SJSA1 (cell line): ENCODE data around the gene LAMC1. TPM values are rescaled to one million over a fixed set of nuclear protein-coding genes. Genes with fewer than 3 reads are reported as not detected.

ENCODE experiments used
- DNase-seq, 2 experiments: peaks; one replicate each; pipeline ENCODE4 v3.0.0-alpha.2; 2015 to 2020; ENCODE audit warnings: low spot score in 2 of 2, low read depth in 1 of 2
- H3K27ac ChIP-seq: fragments of 250-450 bp; sonication (Bioruptor Pico); 2 replicates; pipeline ENCODE4 v1.5.1; 2020; ENCODE audit warnings: mild to moderate bottlenecking, moderate library complexity
- H3K27me3 ChIP-seq: fragments of 250-450 bp; sonication (Bioruptor Pico); replicated peaks from 2 replicates; pipeline ENCODE4 v1.5.1; 2020; ENCODE audit warnings: mild to moderate bottlenecking, moderate library complexity
- H3K36me3 ChIP-seq: fragments of 250-450 bp; sonication (Bioruptor Pico); 2 replicates; pipeline ENCODE4 v1.5.1; 2020; ENCODE audit warnings: mild to moderate bottlenecking
- H3K4me1 ChIP-seq: fragments of 250-450 bp; sonication (Bioruptor Pico); replicated peaks from 2 replicates; pipeline ENCODE4 v1.6.1; 2021; ENCODE audit warnings: mild to moderate bottlenecking
- H3K4me3 ChIP-seq: fragments of 250-450 bp; sonication (Bioruptor Pico); 2 replicates; pipeline ENCODE4 v1.5.1; 2020; ENCODE audit warnings: mild to moderate bottlenecking
- H3K9me3 ChIP-seq: fragments of 250-450 bp; sonication (Bioruptor Pico); replicated peaks from 2 replicates; pipeline ENCODE4 v1.5.1; 2020; ENCODE audit warnings: mild to moderate bottlenecking
- total RNA-seq: library from RNA; depleted of rRNA; stranded (reverse); fragments of >200 nt; shearing (Covaris generic); gene quantifications from 2 replicates; pipeline ENCODE4 v1.2.3, GENCODE V29; 2014

Gene LAMC1
- total RNA-seq, 1 experiment from 2014 or later, result 220 TPM

GRCh38 chr1:183101841-183102276, 78.6 kb downstream of the LAMC1 start:
- H3K27ac ChIP-seq, result no peak overlapping the region
- peaks cover 30% of the 10 kb centered on the region for H3K4me1 ChIP-seq
- no peaks in the 10 kb centered on the region for H3K9me3 ChIP-seq
- H3K36me3 ChIP-seq, result peaks cover 25% of the 10 kb centered on the region
- no peak for DNase-seq
- H3K27me3 ChIP-seq, result no peaks in the 10 kb centered on the region
- H3K4me3 ChIP-seq, result no peak overlapping the region

- Histone ChIP-seq H3K27ac (no peak overlapping the region), H3K4me1 (peaks cover 22% of the 10 kb centered on the region)
Measured at GRCh38 chr1:183103147-183103546, 79.9 kb downstream of the LAMC1 start.

GRCh38 chr1:183103577-183103976, 80.4 kb downstream of the LAMC1 start:
- peaks cover 35% of the 10 kb centered on the region for H3K36me3 ChIP-seq
- H3K4me3 ChIP-seq, result no peak overlapping the region
- no peak for DNase-seq
- no peak overlapping the region for H3K27ac ChIP-seq
- peaks cover 22% of the 10 kb centered on the region for H3K4me1 ChIP-seq
- no peaks in the 10 kb centered on the region for H3K27me3 ChIP-seq
- no peaks in the 10 kb centered on the region for H3K9me3 ChIP-seq

More at GRCh38 chr1:183103147-183103546, 79.9 kb downstream of the LAMC1 start:
- no peak overlapping the region for H3K4me3 ChIP-seq
- peaks cover 31% of the 10 kb centered on the region for H3K36me3 ChIP-seq
- H3K9me3 ChIP-seq, result no peaks in the 10 kb centered on the region
- H3K27me3 ChIP-seq, result no peaks in the 10 kb centered on the region
- DNase-seq, result no peak

GRCh38 chr1:183105449-183105848, 82.2 kb downstream of the LAMC1 start:
- peaks cover 51% of the 10 kb centered on the region for H3K36me3 ChIP-seq
- no peaks in the 10 kb centered on the region for H3K9me3 ChIP-seq
- 0 out of 2 replicates have a peak overlapping the region, but pooled peaks have one; percentile 10 for H3K27ac ChIP-seq
- H3K4me1 ChIP-seq, result peaks cover 22% of the 10 kb centered on the region
- no peaks in the 10 kb centered on the region for H3K27me3 ChIP-seq
- H3K4me3 ChIP-seq, result no peak overlapping the region
- DNase-seq, result no peak

GRCh38 chr1:183106166-183106565, 82.9 kb downstream of the LAMC1 start:
- peaks cover 54% of the 10 kb centered on the region for H3K36me3 ChIP-seq

GRCh38 chr1:183106746-183107145, 83.5 kb downstream of the LAMC1 start:
- Histone ChIP-seq H3K9me3 (no peaks in the 10 kb centered on the region), H3K4me3 (no peak overlapping the region), H3K36me3 (peaks cover 54% of the 10 kb centered on the region), H3K4me1 (peaks cover 22% of the 10 kb centered on the region), H3K27ac (no peak overlapping the region), H3K27me3 (no peaks in the 10 kb centered on the region)
- peak; percentile 38 to 54 for DNase-seq

More at GRCh38 chr1:183106166-183106565, 82.9 kb downstream of the LAMC1 start:
- DNase-seq, result no peak
- Histone ChIP-seq H3K4me1 (peaks cover 22% of the 10 kb centered on the region), H3K27me3 (no peaks in the 10 kb centered on the region), H3K4me3 (no peak overlapping the region), H3K9me3 (no peaks in the 10 kb centered on the region), H3K27ac (0 out of 2 replicates have a peak overlapping the region, but pooled peaks have one; percentile 10)

- Histone ChIP-seq H3K4me1 (peaks cover 19% of the 10 kb centered on the region), H3K27ac (no peak overlapping the region), H3K27me3 (no peaks in the 10 kb centered on the region), H3K4me3 (no peak overlapping the region), H3K9me3 (no peaks in the 10 kb centered on the region), H3K36me3 (peaks cover 53% of the 10 kb centered on the region)
- no peak for DNase-seq
Measured at GRCh38 chr1:183110326-183110880, 87.2 kb downstream of the LAMC1 start.

- peaks cover 63% of the 10 kb centered on the region for H3K36me3 ChIP-seq
- DNase-seq, result no peak
- H3K27ac ChIP-seq, result no peak overlapping the region
- no peak overlapping the region for H3K4me3 ChIP-seq
- H3K4me1 ChIP-seq, result no peaks in the 10 kb centered on the region
- no peaks in the 10 kb centered on the region for H3K9me3 ChIP-seq
- H3K27me3 ChIP-seq, result no peaks in the 10 kb centered on the region
Measured at GRCh38 chr1:183114441-183114840, 91.2 kb downstream of the LAMC1 start.

GRCh38 chr1:183116416-183116815, 93.2 kb downstream of the LAMC1 start:
- H3K27me3 ChIP-seq, result no peaks in the 10 kb centered on the region
- DNase-seq, result no peak
- no peak overlapping the region for H3K4me3 ChIP-seq
- peaks cover 64% of the 10 kb centered on the region for H3K36me3 ChIP-seq
- H3K4me1 ChIP-seq, result no peaks in the 10 kb centered on the region
- H3K27ac ChIP-seq, result no peak overlapping the region
- H3K9me3 ChIP-seq, result no peaks in the 10 kb centered on the region

GRCh38 chr1:183121609-183122008, 98.4 kb downstream of the LAMC1 start:
- no peak for DNase-seq
- Histone ChIP-seq H3K27me3 (no peaks in the 10 kb centered on the region), H3K4me1 (peaks cover 10% of the 10 kb centered on the region), H3K27ac (no peak overlapping the region), H3K4me3 (no peak overlapping the region), H3K9me3 (no peaks in the 10 kb centered on the region), H3K36me3 (peaks cover 90% of the 10 kb centered on the region)

- Histone ChIP-seq H3K4me1 (peaks cover 18% of the 10 kb centered on the region), H3K27ac (no peak overlapping the region), H3K27me3 (no peaks in the 10 kb centered on the region), H3K9me3 (no peaks in the 10 kb centered on the region), H3K4me3 (no peak overlapping the region), H3K36me3 (peaks cover 91% of the 10 kb centered on the region)
- no peak for DNase-seq
Measured at GRCh38 chr1:183124259-183124658, 101.0 kb downstream of the LAMC1 start.

GRCh38 chr1:183125279-183125999, 102.2 kb downstream of the LAMC1 start:
- no peak overlapping the region for H3K4me3 ChIP-seq
- no peaks in the 10 kb centered on the region for H3K27me3 ChIP-seq
- no peak for DNase-seq
- peaks cover 18% of the 10 kb centered on the region for H3K4me1 ChIP-seq
- H3K36me3 ChIP-seq, result peaks cover 92% of the 10 kb centered on the region
- H3K27ac ChIP-seq, result no peak overlapping the region; the same call in 1 of the 2 replicates
- no peaks in the 10 kb centered on the region for H3K9me3 ChIP-seq

- peaks cover 18% of the 10 kb centered on the region for H3K4me1 ChIP-seq
- peak overlapping the region; percentile 44 for H3K27ac ChIP-seq
- peaks cover 89% of the 10 kb centered on the region for H3K36me3 ChIP-seq
- no peaks in the 10 kb centered on the region for H3K9me3 ChIP-seq
- H3K4me3 ChIP-seq, result no peak overlapping the region
- DNase-seq, result no peak
- H3K27me3 ChIP-seq, result no peaks in the 10 kb centered on the region
Measured at GRCh38 chr1:183126000-183126366, 102.8 kb downstream of the LAMC1 start.

GRCh38 chr1:183126528-183126927, 103.3 kb downstream of the LAMC1 start:
- peaks cover 91% of the 10 kb centered on the region for H3K36me3 ChIP-seq
- DNase-seq, result peak; percentile 54 to 70

More at GRCh38 chr1:183126528-183126927, 103.3 kb downstream of the LAMC1 start:
- peaks cover 18% of the 10 kb centered on the region for H3K4me1 ChIP-seq
- no peaks in the 10 kb centered on the region for H3K9me3 ChIP-seq
- H3K27ac ChIP-seq, result peak overlapping the region; percentile 44
- no peaks in the 10 kb centered on the region for H3K27me3 ChIP-seq
- H3K4me3 ChIP-seq, result no peak overlapping the region
